K562 (cell line): Measurements from ENCODE around the gene POGZ.

Experiments used
- CEBPB ChIP-seq: fragments of 450-650 bp; IDR thresholded peaks from 2 replicates; pipeline ENCODE4 v1.6.1; 2016; ENCODE audit warnings: missing genetic modification characterization, missing compliant biosample characterization
- CREM ChIP-seq: IDR thresholded peaks from 2 replicates; pipeline ENCODE4 v1.6.1; 2014; ENCODE audit warnings: antibody characterized with exemption, low read depth
- CTCF ChIP-seq, 3 experiments: IDR thresholded peaks in 2 of 3; conservative IDR thresholded peaks in 1 of 3; 2 replicates each; pipeline ENCODE4 v1.5.1; 2011 to 2012; ENCODE audit warnings: low read length in 3 of 3, mild to moderate bottlenecking in 3 of 3, control low read depth in 2 of 3, improper control_type of control experiment in 1 of 3, inconsistent platforms in 1 of 3, low read depth in 1 of 3, mixed read lengths in 1 of 3, moderate library complexity in 1 of 3; ENCODE audit not compliant: insufficient read depth in 2 of 3
- SMC3 ChIP-seq: conservative IDR thresholded peaks from 2 replicates; pipeline ENCODE4 v1.6.1; 2011; ENCODE audit warnings: low read depth, low read length, improper control_type of control experiment; ENCODE audit not compliant: insufficient read depth
- SP2 ChIP-seq: IDR thresholded peaks from 2 replicates; pipeline ENCODE4 v1.6.1; 2011; ENCODE audit warnings: mild to moderate bottlenecking, low read depth, low read length, moderate library complexity; ENCODE audit not compliant: poor library complexity, severe bottlenecking; ENCODE audit errors: extremely low read depth

DNA sequence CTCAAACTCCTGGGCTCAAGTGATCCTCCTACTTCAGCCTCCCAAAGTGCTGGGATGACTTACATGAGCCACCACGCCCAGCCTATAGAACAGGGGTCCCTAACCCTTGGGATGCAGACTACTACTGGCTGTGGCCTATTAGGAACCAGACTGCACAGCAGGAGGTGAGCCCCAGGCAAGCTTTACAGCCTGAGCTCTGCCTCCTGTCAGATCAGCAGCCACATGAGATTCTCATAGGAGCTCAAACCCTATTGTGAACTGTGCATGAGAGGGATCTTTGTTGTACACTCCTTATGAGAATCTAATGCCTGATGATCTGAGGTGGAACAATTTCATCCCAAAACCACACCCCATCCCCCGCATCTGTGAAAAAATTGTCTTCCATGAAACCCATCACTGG is 73.3 kb downstream of the POGZ start:
- TF ChIP-seq CEBPB (tag) (no peak), CREM (no peak), CTCF (IDR thresholded peaks at IDR 0.05 in 2 of 3, conservative IDR thresholded peaks at IDR 0.05 in 1 of 3; ENCODE audit: insufficient read depth in 2 of 3, low read depth in 1 of 3, low read length in 3 of 3) (no peak), SMC3 (no peak), SP2 (no peak)
